ENCODE results near the gene OSM.

DNA sequence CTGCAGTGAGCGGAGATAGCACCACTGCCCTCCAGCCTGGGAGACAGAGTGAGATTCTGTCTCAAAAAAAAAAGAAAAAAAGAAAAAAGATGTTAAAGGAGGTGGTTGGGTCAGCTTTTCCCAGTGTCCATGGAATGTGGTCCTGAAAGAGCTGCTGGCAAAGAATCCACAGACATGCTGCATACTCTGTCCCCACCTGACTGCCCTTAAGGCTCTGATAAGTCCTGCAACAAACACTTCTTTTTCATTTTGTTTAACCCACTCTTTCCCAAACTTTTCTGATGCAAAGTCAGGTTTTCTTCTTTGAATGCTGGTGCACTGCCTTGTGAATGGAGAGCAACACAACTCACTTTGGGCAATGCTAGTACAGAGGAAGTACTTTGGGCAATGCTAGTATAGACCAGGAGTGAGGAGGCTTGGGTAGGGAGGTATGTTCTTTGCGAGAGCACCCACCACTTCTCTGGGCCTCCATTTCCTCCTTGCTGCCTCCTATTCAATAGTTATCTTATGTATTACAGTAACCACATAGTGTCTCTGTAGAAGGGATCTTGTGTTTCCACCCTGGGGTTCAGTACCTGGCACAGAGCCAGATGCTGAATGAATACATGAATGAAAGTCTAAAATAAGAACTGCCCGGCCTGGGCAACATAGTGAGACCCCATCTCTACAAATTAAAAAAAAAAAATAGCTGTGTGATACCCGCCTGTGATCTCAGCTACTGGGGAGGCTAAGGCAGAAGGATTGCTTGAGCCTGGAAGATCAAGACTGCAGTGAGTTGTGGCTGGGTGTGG lies 39.0 kb downstream of the OSM start:
- TF ChIP-seq, protein P1, sequence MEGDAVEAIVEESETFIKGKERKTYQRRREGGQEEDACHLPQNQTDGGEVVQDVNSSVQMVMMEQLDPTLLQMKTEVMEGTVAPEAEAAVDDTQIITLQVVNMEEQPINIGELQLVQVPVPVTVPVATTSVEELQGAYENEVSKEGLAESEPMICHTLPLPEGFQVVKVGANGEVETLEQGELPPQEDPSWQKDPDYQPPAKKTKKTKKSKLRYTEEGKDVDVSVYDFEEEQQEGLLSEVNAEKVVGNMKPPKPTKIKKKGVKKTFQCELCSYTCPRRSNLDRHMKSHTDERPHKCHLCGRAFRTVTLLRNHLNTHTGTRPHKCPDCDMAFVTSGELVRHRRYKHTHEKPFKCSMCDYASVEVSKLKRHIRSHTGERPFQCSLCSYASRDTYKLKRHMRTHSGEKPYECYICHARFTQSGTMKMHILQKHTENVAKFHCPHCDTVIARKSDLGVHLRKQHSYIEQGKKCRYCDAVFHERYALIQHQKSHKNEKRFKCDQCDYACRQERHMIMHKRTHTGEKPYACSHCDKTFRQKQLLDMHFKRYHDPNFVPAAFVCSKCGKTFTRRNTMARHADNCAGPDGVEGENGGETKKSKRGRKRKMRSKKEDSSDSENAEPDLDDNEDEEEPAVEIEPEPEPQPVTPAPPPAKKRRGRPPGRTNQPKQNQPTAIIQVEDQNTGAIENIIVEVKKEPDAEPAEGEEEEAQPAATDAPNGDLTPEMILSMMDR (IDR thresholded peaks at IDR 0.05): no peak
- TF ChIP-seq POLR2A (IDR thresholded peaks at IDR 0.05) (no peak), POLR2AphosphoS5 (IDR thresholded peaks at IDR 0.05) (no peak)
